AG10803 (cell line): ENCODE measurements around the gene WDR43.
"Not testable (repeated sequence)": the region's sequence is repeated elsewhere in the genome, so short reads cannot be mapped to it uniquely, and the experiment has no call there.

Experiments
- DNase-seq: peaks from one replicate; pipeline ENCODE4 v3.0.0; 2010; ENCODE audit warnings: low read depth
- H3K4me3 ChIP-seq: 2 replicates; pipeline ENCODE4 v1.5.1; 2011; ENCODE audit warnings: mild to moderate bottlenecking, low read length, control low read depth
- TF ChIP-seq, protein P1 (sequence below): conservative IDR thresholded peaks from 2 replicates; pipeline ENCODE4 v1.5.1; 2011; ENCODE audit warnings: mild to moderate bottlenecking, low read length, control low read depth, inconsistent platforms

WDR43 gene

DNA sequence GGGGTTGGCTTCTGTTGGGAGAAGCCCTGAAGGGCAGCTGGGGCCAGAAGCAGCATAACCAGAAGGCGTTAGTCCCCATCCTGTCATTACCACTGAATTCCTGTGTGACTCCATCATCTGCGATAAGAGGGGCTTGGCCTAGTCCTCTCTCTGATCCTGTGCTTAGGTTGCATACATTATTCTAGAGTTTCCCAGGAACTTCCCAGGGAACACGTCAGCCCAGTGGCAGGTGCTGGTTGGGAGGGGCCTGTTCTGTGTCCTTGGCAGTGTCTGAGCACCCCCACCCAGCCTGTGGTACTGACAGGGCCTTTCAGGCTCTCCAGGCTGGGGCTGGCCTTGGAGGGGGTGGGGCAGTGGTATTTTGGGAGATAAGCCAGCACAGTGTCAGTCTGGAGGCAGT is 82.1 kb downstream of the WDR43 start:
- TF ChIP-seq, protein P1, sequence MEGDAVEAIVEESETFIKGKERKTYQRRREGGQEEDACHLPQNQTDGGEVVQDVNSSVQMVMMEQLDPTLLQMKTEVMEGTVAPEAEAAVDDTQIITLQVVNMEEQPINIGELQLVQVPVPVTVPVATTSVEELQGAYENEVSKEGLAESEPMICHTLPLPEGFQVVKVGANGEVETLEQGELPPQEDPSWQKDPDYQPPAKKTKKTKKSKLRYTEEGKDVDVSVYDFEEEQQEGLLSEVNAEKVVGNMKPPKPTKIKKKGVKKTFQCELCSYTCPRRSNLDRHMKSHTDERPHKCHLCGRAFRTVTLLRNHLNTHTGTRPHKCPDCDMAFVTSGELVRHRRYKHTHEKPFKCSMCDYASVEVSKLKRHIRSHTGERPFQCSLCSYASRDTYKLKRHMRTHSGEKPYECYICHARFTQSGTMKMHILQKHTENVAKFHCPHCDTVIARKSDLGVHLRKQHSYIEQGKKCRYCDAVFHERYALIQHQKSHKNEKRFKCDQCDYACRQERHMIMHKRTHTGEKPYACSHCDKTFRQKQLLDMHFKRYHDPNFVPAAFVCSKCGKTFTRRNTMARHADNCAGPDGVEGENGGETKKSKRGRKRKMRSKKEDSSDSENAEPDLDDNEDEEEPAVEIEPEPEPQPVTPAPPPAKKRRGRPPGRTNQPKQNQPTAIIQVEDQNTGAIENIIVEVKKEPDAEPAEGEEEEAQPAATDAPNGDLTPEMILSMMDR: no peak
- H3K4me3 ChIP-seq: no peak overlapping the region
- DNase-seq: peak; percentile 18

DNA sequence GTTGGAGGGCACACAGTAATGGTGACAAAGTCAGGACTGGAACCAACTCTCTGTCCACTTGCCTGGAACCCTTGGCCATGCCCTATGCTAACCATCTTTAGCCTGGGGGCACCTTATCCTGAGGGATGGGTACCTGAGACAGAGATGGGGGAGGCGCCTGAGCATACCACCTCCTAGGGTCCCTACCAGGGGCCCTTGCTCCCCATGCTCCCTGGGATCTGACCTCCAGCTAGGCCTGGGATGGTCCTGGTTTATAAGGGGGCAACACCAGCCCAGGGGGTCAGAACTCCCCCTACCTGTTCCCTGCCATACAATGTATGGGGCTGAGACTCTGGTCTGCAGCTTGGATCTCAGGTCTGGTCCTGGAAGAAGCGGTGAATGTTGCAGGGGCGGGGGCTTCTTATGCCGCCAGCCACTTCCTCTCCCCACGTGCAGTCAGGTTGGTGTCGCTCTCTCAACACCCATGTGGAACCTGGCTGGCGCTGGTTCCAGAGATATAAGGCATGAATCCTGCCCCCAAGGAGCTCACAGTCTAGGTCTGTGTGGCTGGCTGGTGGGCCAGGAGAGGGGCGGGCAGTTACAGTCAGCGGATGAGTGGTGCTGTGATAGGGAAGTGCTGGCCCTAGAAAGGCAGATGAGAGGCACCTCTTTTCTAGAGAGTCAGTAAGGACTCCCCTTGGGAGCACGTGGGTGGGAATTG is 82.9 kb downstream of the WDR43 start:
- DNase-seq: no peak
- TF ChIP-seq, protein P1: no peak

DNA sequence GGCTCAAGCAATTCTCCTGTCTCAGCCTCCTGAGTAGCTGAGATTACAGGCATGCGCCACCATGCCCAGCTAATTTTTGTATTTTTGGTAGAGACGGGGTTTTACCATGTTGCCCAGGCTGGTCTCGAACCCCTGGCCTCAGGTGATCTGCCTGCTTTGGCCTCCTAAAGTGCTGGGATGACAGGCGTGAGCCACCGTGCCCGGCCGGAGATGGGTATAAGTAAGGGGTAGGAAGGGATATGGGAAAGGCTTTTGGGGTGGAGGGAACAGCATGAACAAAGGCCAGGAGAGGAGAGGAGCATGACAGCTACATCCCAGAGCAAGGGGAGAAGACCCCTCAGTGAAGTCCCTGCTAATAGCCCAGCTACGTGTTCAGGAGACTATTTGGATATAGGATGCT is 83.5 kb downstream of the WDR43 start:
- not testable (repeated sequence) for H3K4me3 ChIP-seq, DNase-seq

More for the DNA sequence above, 82.9 kb downstream of the WDR43 start:
- no peak overlapping the region for H3K4me3 ChIP-seq

DNA sequence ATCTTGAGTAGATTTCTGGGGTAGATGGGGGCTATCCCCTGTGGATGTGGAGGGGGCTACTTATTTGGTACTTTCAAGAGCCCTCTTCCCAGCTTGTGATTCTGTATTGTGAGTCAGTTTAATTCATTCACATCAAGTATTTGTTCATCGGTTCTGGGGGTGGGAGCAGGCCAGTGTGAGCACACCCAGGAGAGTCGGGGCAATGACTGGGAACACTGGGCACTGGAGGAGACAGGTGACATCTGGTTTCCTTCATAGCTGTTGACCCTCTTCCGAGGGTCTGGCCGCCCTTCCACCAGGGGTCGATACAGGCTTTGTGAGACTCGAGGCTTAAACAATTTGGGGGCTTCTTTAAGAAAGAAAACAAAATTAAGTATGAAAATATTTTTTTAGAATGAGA is 84.1 kb downstream of the WDR43 start:
- TF ChIP-seq, protein P1: no peak
- H3K4me3 ChIP-seq: no peak overlapping the region
- no peak for DNase-seq

DNA sequence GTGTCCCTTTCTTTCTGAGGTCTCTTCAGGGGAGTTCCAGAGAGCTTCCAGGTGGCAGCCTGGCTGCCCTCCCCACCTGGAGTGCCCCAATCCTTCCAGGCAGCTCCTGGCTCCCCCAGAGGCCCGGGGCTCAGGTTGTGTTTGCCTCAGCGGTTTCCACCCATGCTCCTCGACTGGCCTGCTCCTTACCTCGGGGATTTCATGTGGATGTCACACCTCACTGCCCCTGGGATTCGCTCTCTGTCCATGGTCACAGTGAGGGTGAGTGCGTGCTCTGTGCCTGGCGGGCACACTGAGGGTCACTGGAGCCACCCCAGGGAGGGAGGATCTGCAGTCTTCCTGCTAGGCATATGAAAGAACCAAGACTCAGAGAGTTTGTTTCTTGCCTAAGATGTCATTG is 84.6 kb downstream of the WDR43 start:
- DNase-seq: no peak
- no peak overlapping the region for H3K4me3 ChIP-seq
- TF ChIP-seq, protein P1: no peak

DNA sequence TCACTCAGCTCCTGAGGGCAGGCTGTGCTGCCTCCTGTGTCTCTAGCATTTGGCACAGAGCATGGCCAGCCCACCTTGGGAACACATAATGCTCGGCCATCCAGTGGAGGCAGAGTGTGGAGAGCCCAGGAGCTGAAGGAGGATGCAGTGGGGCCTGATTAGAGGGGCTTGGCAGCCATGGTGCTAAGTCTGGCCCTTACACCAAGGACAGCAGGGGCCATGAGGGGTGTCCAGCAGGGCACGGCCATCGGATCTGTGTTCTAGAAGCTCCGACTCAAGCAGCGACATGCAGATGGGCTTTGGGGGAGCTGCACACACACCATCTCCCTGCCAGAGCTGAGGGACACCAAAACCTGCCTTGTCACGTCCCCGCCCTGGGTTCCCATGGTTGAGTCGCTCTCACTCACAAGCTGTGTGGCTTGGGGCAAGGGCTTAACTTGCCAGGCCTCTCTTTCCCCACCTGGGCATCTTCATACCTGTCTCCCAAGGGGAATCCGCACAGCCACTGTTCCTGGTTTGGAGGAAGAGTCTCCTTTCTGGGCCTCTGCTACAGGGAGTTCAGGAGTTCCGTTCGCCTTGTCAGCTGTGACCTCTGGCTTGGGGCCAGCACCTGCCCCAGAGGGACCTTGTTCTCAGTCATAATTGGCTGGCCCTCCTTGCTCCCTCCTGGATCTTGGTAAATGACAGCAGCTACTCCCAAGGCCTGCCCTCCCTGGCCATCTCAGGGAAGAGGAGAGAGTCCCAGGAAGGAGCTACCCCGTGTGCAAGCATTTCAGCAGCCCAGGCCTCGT is 85.3 kb downstream of the WDR43 start:
- H3K4me3 ChIP-seq: no peak overlapping the region
- TF ChIP-seq, protein P1: no peak
- DNase-seq: no peak

DNA sequence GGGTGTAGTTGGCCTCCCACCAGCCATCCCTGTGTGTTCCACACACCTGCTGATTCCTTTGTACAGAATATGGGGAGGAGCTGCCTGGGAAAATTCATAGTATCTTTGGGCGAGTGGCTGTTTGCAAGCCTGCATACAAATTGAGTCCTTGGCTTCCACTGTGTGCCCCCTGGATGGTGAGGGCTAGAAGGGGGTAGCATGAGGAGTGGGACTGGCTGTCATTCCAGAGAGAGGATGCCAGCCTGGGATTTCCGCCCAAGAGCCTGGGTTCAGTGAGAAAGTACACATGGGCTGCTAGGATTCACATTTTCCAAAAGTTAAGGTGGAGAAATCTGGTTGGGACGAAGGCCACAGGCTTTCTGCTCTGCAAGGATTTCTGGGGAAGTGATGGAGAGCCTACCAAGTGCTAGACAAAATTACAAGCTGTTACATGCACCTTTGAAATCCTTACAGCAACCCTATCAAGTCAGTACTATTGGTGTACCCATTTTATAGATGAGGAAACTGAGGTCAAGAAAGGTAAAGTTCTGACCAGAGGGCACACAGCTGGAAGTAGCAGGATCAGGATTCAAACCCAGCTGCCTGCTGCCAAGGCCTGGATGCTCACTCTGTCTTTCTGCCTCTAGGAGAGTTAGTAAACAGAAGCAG is 86.0 kb downstream of the WDR43 start:
- DNase-seq: no peak
- no peak overlapping the region for H3K4me3 ChIP-seq
- TF ChIP-seq, protein P1: no peak
